ENCODE data around the gene AP1B1.

Gene AP1B1

DNA sequence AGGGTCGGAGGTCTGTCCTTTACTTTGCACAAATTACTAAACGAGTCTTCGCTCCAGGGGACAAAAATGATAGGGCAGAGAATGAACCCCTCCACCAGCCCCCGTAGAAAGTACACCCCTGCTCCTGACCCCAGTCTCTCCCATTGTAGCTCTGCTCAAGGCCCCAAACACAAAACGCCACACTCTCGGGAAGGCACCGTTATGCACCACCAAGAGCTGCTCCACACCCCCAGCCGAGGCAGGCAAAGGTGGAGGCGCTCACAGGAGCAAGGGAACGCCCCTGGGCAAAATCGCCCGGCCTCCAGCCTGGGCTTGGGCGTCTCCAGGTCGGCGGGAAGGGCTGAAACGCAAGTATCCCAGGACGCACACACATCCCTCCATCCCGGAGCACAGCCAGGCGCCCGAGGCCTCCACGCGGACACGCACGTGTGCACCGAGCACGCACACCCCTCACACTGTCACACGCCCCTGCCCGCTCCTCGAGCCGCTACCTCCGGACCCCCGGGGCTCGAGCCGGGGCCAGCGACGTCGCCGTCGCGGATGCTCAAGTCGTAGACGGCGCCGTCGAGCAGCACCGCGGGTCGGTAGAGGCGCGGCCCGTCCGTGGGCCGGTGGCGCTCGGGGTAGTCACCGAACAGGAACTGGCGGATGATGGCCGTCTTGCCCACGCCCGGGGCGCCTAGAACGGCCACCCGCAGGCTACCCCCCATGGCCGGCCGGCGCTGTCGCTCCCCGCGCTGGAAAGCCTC is 73.7 kb downstream of the AP1B1 start:
- no peak for TF ChIP-seq CTCF (IDR thresholded peaks at IDR 0.05; ENCODE audit: low read depth, low read length, missing control alignments)
- no peak overlapping the region for H3K4me3 ChIP-seq (ENCODE audit: low read depth, low read length)
- DNase-seq (ENCODE audit: low read depth): no peak

DNA sequence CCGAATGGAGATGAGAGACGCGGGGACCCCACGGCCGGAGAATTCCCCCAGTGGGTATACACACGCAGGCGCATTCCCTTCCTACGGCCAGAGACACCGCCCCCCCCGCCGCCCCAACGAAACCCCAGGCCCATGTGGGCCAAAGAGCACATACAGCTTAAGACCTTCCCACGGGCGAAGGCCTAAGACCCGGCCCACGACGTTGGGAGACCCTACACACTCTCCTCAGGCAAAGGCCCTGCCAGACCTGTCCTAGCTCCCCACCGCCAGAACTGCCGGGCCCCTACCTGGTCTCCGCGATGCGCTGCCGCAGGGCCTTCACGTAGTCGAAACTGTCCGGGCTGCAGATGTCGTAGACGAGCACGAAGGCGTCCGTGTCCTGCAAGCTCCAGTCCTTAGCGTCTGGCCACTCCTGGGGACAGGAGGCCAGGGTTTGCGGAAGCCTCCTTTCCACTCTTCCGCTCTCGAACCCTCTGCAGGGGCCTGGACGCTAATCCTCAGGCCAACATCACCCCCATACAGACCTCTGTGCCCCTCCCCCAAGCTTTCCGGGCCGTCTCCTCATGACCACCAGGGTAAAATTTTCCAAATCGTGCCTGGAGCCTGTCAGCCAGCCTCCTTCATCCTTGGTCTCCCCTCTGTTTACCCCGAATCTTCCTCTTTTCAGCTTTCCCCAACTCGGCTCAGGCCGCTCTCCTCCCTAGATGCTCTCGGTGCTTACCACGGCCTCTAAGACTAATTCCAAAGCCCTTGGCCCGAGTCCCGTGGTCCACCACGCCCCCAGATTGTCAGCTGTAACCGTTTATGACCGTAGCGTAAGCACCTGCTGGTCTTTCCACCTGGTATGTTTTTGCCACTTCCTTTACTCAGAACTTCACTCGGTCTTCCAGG is 74.5 kb downstream of the AP1B1 start:
- no peak for TF ChIP-seq CTCF (IDR thresholded peaks at IDR 0.05; ENCODE audit: low read depth, low read length, missing control alignments)
- no peak for DNase-seq (ENCODE audit: low read depth)
- H3K4me3 ChIP-seq (ENCODE audit: low read depth, low read length): no peak overlapping the region

DNA sequence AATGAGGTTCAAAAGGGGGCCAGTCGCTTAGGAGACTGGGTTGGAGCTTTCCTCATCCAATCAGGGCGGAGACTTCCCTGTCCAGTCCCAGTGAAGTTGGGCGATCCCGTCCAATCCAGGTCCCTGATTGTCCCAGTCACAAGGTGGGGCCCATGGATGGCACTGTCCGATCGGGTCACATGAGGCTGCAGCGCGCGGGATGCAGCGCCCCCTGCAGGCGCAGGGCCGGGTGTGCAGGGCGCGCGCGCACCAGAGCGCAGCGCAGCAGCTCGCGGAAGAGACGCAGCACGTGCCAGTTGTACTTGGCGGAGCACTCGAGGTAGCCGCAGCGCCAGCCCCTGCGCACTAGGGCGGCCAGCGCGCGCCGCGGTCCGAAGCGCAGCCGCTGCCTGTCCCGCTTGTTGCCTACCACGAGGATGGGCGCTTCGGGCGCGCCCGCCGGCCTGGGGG is 75.2 kb downstream of the AP1B1 start:
- TF ChIP-seq CTCF (IDR thresholded peaks at IDR 0.05; ENCODE audit: low read depth, low read length, missing control alignments): peak; percentile 63
- no peak overlapping the region for H3K4me3 ChIP-seq (ENCODE audit: low read depth, low read length)
- no peak for DNase-seq (ENCODE audit: low read depth)

GRCh38 chr22:29312218-29313125 is 75.9 kb downstream of the AP1B1 start:
- DNase-seq (ENCODE audit: low read depth): no peak
- H3K4me3 ChIP-seq (ENCODE audit: low read depth, low read length): no peak overlapping the region
- no peak for TF ChIP-seq CTCF (IDR thresholded peaks at IDR 0.05; ENCODE audit: low read depth, low read length, missing control alignments)

GRCh38 chr22:29311464-29312217 is 76.7 kb downstream of the AP1B1 start:
- DNase-seq (ENCODE audit: low read depth): no peak
- H3K4me3 ChIP-seq (ENCODE audit: low read depth, low read length): no peak overlapping the region
- TF ChIP-seq CTCF (IDR thresholded peaks at IDR 0.05; ENCODE audit: low read depth, low read length, missing control alignments): no peak

DNA sequence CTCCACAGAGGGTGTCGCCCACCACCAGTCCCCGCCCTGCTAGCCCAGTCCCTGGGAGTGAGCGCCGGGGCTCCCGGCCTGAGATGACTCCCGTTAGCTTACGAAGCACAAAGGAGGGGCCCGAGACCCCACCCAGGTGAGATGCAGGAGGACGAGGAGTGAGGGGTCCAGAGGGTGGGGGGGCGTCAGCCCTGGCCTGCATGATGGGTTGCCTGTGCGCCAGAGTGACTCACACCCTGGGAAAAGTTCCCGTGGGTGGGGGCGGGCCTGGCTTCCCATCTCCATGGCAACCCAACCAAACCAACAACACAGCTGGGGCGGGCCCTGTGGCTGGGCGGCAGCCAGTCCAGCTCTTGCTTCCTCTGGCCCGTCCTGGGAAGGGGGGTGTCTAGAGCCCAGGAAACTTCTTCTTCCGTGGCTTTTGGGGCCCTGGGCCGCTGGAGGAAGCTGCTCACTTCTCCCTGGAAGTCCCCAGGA is 77.5 kb downstream of the AP1B1 start:
- TF ChIP-seq CTCF (IDR thresholded peaks at IDR 0.05; ENCODE audit: low read depth, low read length, missing control alignments): no peak
- no peak overlapping the region for H3K4me3 ChIP-seq (ENCODE audit: low read depth, low read length)
- DNase-seq (ENCODE audit: low read depth): no peak
